Mesenchymal stem cell (in vitro differentiated cells and primary cell): Measurements from ENCODE around the gene SRC.

ENCODE experiments used
- DNase-seq: peaks from one replicate; pipeline ENCODE4 v3.0.0-alpha.2; 2013
- H2AFZ ChIP-seq: one replicate; pipeline ENCODE4 v1.6.1; 2013; ENCODE audit warnings: low read depth, mild to moderate bottlenecking, control low read depth, inconsistent platforms, low read length, moderate library complexity
- H2AK5ac ChIP-seq: 2 replicates; pipeline ENCODE4 v1.6.1; 2013; ENCODE audit warnings: low read length, moderate library complexity, mild to moderate bottlenecking, inconsistent platforms; ENCODE audit not compliant: severe bottlenecking
- H2BK120ac ChIP-seq: one replicate; pipeline ENCODE4 v1.6.1; 2013; ENCODE audit warnings: low read depth, mild to moderate bottlenecking, inconsistent platforms, low read length, moderate library complexity
- H2BK12ac ChIP-seq, 2 experiments: one replicate each; pipeline ENCODE4 v1.6.1; 2013; ENCODE audit warnings: inconsistent platforms in 2 of 2, low read length in 2 of 2, mild to moderate bottlenecking in 2 of 2, moderate library complexity in 2 of 2, control low read depth in 1 of 2
- H2BK15ac ChIP-seq: one replicate; pipeline ENCODE4 v1.6.1; 2013; ENCODE audit warnings: mild to moderate bottlenecking, low read depth, inconsistent platforms; ENCODE audit not compliant: poor library complexity, severe bottlenecking
- H2BK5ac ChIP-seq: 2 replicates; pipeline ENCODE4 v1.6.1; 2013; ENCODE audit warnings: low read depth, mild to moderate bottlenecking, low read length, control low read depth, inconsistent platforms; ENCODE audit not compliant: poor library complexity, severe bottlenecking
- H3K14ac ChIP-seq, 2 experiments: one replicate each; pipeline ENCODE4 v1.6.1; 2013; ENCODE audit warnings: inconsistent platforms in 2 of 2, low read length in 2 of 2, control low read depth in 1 of 2, mild to moderate bottlenecking in 1 of 2, moderate library complexity in 1 of 2
- H3K18ac ChIP-seq, 2 experiments: one replicate each; pipeline ENCODE4 v1.6.1; 2013; ENCODE audit warnings: inconsistent platforms in 2 of 2, low read length in 2 of 2, control low read depth in 1 of 2, low read depth in 1 of 2, mild to moderate bottlenecking in 1 of 2
- H3K23ac ChIP-seq, 2 experiments: one replicate each; pipeline ENCODE4 v1.6.1; 2013; ENCODE audit warnings: inconsistent platforms in 2 of 2, low read length in 2 of 2, mild to moderate bottlenecking in 2 of 2, moderate library complexity in 2 of 2, control low read depth in 1 of 2
- H3K27ac ChIP-seq: 2 replicates; pipeline ENCODE4 v1.5.1; 2013; ENCODE audit warnings: mild to moderate bottlenecking, moderate library complexity, low read length, control low read depth, inconsistent platforms; ENCODE audit not compliant: poor library complexity, severe bottlenecking
- H3K27me3 ChIP-seq, 2 experiments: 2 replicates each; pipeline versions ENCODE4 v1.6.1 to v1.7.0; 2013; ENCODE audit warnings: low read length in 2 of 2, mild to moderate bottlenecking in 2 of 2, moderate library complexity in 2 of 2, control low read depth in 1 of 2, inconsistent platforms in 1 of 2; ENCODE audit not compliant: control insufficient read depth in 1 of 2, insufficient read depth in 1 of 2
- H3K36me3 ChIP-seq, 2 experiments: 2 replicates each; pipeline versions ENCODE4 v1.6.1 to v1.7.0; 2013; ENCODE audit warnings: low read length in 2 of 2, control low read depth in 1 of 2, inconsistent platforms in 1 of 2, low read depth in 1 of 2, mild to moderate bottlenecking in 1 of 2; ENCODE audit not compliant: insufficient read depth in 2 of 2, control insufficient read depth in 1 of 2
- H3K4ac ChIP-seq, 2 experiments: one replicate each; pipeline ENCODE4 v1.6.1; 2013; ENCODE audit warnings: inconsistent platforms in 2 of 2, low read length in 2 of 2, mild to moderate bottlenecking in 2 of 2, moderate library complexity in 2 of 2, control low read depth in 1 of 2, low read depth in 1 of 2
- H3K4me1 ChIP-seq: 2 replicates; pipeline ENCODE4 v1.6.1; 2013; ENCODE audit warnings: low read depth, low read length, control low read depth; ENCODE audit not compliant: control insufficient read depth, insufficient read depth
- H3K4me2 ChIP-seq: 2 replicates; pipeline ENCODE4 v1.6.1; 2013; ENCODE audit warnings: low read length, mild to moderate bottlenecking, inconsistent platforms; ENCODE audit not compliant: poor library complexity, severe bottlenecking
- H3K4me3 ChIP-seq, 2 experiments: 2 replicates each; pipeline versions ENCODE4 v1.5.1 to v1.7.0; 2013; ENCODE audit warnings: low read length in 2 of 2, mild to moderate bottlenecking in 2 of 2, control low read depth in 1 of 2, low read depth in 1 of 2; ENCODE audit not compliant: insufficient read depth in 1 of 2
- H3K79me1 ChIP-seq: replicated peaks from 2 replicates; pipeline ENCODE4 v1.6.1; 2013; ENCODE audit warnings: mild to moderate bottlenecking, control low read depth, low read length, inconsistent platforms; ENCODE audit not compliant: poor library complexity, severe bottlenecking
- H3K9ac ChIP-seq: 2 replicates; pipeline ENCODE4 v1.7.0; 2013; ENCODE audit warnings: mild to moderate bottlenecking, low read length, moderate library complexity
- H3K9me3 ChIP-seq: 2 replicates; pipeline ENCODE4 v1.7.0; 2013; ENCODE audit warnings: mild to moderate bottlenecking, low read length; ENCODE audit not compliant: control insufficient read depth
- H4K8ac ChIP-seq: one replicate; pipeline ENCODE4 v1.6.1; 2013; ENCODE audit warnings: inconsistent platforms, mild to moderate bottlenecking, low read length, moderate library complexity
- H4K91ac ChIP-seq: one replicate; pipeline ENCODE4 v1.6.1; 2013; ENCODE audit warnings: mild to moderate bottlenecking, low read length, inconsistent platforms
- WGBS: methylation state at CpG from one replicate; pipeline ENCODE4 v1.1.7; 2013; ENCODE audit warnings: mixed read lengths; 5-methylcytosine and 5-hydroxymethylcytosine counted together

SRC gene

DNA sequence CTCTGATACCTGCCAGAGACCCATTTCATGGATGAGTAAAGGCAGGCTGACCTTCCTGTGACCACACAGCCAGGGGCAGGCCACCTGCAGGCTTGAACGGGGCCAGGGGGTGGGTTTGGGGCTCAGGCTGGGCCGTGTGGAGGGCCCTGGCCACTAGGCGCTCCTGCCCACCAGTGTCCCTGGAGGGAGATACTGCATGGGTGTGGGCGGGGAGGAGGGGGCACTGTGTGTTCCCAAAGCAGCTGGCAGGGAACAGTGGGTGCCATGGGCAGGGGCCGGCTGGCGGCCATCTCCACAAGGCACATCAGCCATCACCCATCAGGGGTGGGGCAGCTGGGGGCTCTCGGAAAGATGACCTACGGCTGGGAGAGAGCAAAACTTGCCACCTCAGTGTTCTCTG lies 15.4 kb downstream of the SRC start:
- no peak overlapping the region for H2BK5ac ChIP-seq
- H3K36me3 ChIP-seq, result peaks cover 17 to 44% of the 10 kb centered on the region in 2 experiments
- no peak overlapping the region for H2BK12ac ChIP-seq
- no peak overlapping the region for H3K4me2 ChIP-seq
- H3K4me1 ChIP-seq, result peaks cover 15% of the 10 kb centered on the region
- no peak overlapping the region for H2BK120ac ChIP-seq
- H3K9ac ChIP-seq, result no peak overlapping the region
- H3K14ac ChIP-seq, result no peak overlapping the region
- H4K8ac ChIP-seq, result no peak overlapping the region
- no peak overlapping the region for H3K4ac ChIP-seq
- no peaks in the 10 kb centered on the region for H3K9me3 ChIP-seq
- H3K27me3 ChIP-seq, result no peaks in the 10 kb centered on the region
- no peak for DNase-seq
- no peak overlapping the region for H2AFZ ChIP-seq
- no peak overlapping the region for H3K18ac ChIP-seq
- no peak overlapping the region for H2BK15ac ChIP-seq
- no peak overlapping the region for H2AK5ac ChIP-seq
- H3K4me3 ChIP-seq, result no peak overlapping the region
- no peak overlapping the region for H3K23ac ChIP-seq
- peaks cover 61% of the 10 kb centered on the region for H3K79me1 ChIP-seq
- no peak overlapping the region for H4K91ac ChIP-seq
- WGBS, result 92% methylated on average over 6 of the region's 8 CpGs
- H3K27ac ChIP-seq, result no peak overlapping the region

DNA sequence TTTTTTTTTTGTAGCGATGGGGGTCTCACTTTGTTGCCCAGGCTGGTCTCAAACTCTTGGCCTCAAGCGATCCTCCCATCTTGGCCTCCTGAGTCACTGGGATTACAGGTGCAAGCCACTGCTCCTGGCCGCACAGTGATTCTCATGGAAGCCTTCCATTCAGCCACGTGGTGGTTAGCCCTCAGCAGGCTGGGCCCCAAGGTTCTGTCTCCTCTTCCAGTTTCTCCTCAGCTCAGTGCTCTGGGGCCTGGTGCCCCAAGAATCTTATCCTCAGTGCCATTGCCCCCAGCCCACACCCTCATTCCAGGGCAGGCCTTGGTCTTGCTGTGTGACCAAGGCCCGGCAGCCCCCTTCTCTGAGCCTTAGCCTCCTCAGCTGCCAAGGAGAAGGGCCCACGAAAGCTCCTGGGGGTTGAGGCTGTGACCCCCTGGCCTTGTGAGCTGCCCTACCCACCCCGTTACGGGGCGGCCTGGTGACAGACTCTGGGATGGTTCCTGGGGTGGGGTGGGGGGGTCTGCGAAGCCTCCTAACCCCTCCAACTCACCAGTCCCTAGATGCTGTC lies 16.4 kb downstream of the SRC start:
- Histone ChIP-seq H3K23ac (no peak overlapping the region), H2BK12ac (no peak overlapping the region), H2BK5ac (no peak overlapping the region), H3K18ac (no peak overlapping the region), H3K4ac (no peak overlapping the region), H2AK5ac (no peak overlapping the region), H3K14ac (no peak overlapping the region), H3K79me1 (peaks cover 55% of the 10 kb centered on the region), H4K91ac (no peak overlapping the region), H4K8ac (no peak overlapping the region), H3K4me2 (no peak overlapping the region), H3K27ac (no peak overlapping the region), H3K9me3 (no peaks in the 10 kb centered on the region), H3K36me3 (peaks cover 26 to 37% of the 10 kb centered on the region in 2 experiments), H3K4me3 (no peak overlapping the region), H2BK120ac (no peak overlapping the region), H3K27me3 (no peaks in the 10 kb centered on the region), H2AFZ (no peak overlapping the region), H2BK15ac (no peak overlapping the region), H3K9ac (no peak overlapping the region), H3K4me1 (peaks cover 11% of the 10 kb centered on the region)
- no peak for DNase-seq
- WGBS, result 87% methylated on average over 5 of the region's 10 CpGs

DNA sequence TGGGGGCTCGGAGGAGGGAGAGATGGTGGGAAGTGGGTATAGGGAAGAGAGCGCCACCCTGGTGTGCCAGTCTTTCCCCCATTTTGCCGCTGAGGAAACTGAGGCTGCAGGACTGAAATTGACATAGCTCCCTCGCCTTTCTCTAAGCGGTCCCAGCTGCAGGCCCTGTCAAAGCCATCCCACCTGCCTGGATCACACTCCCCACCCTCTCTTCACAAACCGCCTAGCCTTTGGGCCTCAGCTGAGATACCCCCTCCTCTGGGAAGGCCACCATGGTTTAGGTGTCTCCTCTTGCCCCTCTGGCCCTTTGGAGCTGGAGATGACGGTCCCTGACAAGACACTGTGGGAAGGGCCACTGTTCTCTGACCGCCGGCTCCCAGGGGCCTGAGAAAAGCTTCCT lies 16.9 kb downstream of the SRC start:
- 96% methylated on average over 6 of the region's 9 CpGs for WGBS
- Histone ChIP-seq H2BK12ac (no peak overlapping the region), H3K18ac (no peak overlapping the region), H2BK15ac (no peak overlapping the region), H3K14ac (no peak overlapping the region), H3K9ac (no peak overlapping the region), H3K27me3 (no peaks in the 10 kb centered on the region), H2BK120ac (no peak overlapping the region), H3K4me1 (peaks cover 11% of the 10 kb centered on the region), H3K27ac (no peak overlapping the region), H2AK5ac (no peak overlapping the region), H3K23ac (no peak overlapping the region), H4K8ac (no peak overlapping the region), H3K9me3 (no peaks in the 10 kb centered on the region), H3K4ac (no peak overlapping the region), H3K4me3 (no peak overlapping the region), H3K36me3 (peaks cover 30 to 34% of the 10 kb centered on the region in 2 experiments), H3K79me1 (peaks cover 52% of the 10 kb centered on the region), H2BK5ac (no peak overlapping the region), H4K91ac (no peak overlapping the region), H3K4me2 (no peak overlapping the region), H2AFZ (no peak overlapping the region)
- DNase-seq, result no peak

- Histone ChIP-seq H3K9me3 (no peaks in the 10 kb centered on the region), H4K91ac (no peak overlapping the region), H3K4me3 (no peak overlapping the region), H3K4me2 (no peak overlapping the region), H3K79me1 (peaks cover 50% of the 10 kb centered on the region), H2BK120ac (no peak overlapping the region), H2BK15ac (no peak overlapping the region), H2BK12ac (no peak overlapping the region), H3K27me3 (no peaks in the 10 kb centered on the region), H3K18ac (no peak overlapping the region), H3K9ac (no peak overlapping the region), H3K4ac (no peak overlapping the region), H2BK5ac (no peak overlapping the region), H3K27ac (no peak overlapping the region), H2AK5ac (no peak overlapping the region), H3K36me3 (peaks cover 32 to 33% of the 10 kb centered on the region in 2 experiments), H3K14ac (no peak overlapping the region), H3K23ac (no peak overlapping the region), H2AFZ (no peak overlapping the region), H3K4me1 (peaks cover 11% of the 10 kb centered on the region), H4K8ac (peak overlapping the region; percentile 17)
- WGBS, result 94% methylated on average over 23 of the region's 24 CpGs
- no peak for DNase-seq
Observed at GRCh38 chr20:37363221-37364012, 17.5 kb downstream of the SRC start.
